Liver (tissue), 3 donors: ENCODE results near the gene EIF4G1.
A peak's percentile ranks its signal among the peaks of the same experiment; 100 is the strongest.

Source experiments
- NR2F2 ChIP-seq: IDR thresholded peaks from 2 replicates; pipeline ENCODE4 v1.6.1; 2016; ENCODE audit warnings: antibody characterized with exemption
- SP1 ChIP-seq: IDR thresholded peaks from 2 replicates; pipeline ENCODE4 v1.6.1; 2018; ENCODE audit warnings: antibody characterized with exemption, mild to moderate bottlenecking
- TF ChIP-seq, protein P1 (sequence below): fragments of 150-350 bp; IDR thresholded peaks from 2 replicates; pipeline ENCODE4 v1.5.1; 2017; ENCODE audit warnings: improper control_type of control experiment, low read depth, low read length; ENCODE audit not compliant: missing input control
- TF ChIP-seq, protein P2 (sequence below): IDR thresholded peaks from 2 replicates; pipeline ENCODE4 v1.6.1; 2016; ENCODE audit warnings: antibody characterized with exemption
- TF ChIP-seq, protein P3 (sequence below): IDR thresholded peaks from 2 replicates; pipeline ENCODE4 v1.6.1; 2016; ENCODE audit warnings: antibody characterized with exemption
- donor health status: healthy.
- donor health status: healthy.

DNA sequence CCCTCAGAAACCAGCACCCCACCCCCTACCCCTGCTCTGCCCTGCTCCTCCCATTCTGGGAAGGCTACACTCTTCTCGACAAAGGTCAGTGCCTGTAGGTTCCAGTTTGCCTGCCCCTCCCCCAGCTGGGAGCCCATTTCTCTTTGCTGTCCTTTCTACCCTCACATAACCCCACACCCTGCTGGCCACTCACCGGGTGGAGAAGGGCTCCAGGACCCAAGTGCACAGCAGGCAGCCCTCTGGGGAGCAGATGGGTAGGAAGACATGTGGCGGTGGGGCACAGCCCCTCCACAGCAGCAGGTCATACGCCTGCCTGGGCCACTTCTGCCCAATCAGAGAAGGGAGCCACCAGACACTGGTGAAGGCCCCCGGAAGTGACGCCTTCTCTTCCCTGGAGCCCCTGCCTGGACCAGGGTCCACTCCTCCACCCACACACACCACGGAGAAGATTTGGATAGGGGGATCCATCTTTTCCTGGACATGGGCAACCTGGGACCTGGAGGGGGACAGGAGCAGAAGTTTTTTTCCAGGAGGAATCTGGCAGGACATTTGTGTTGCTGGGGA, 63.6 kb downstream of the EIF4G1 start, which contains the start of gene THPO:
- TF ChIP-seq, protein P1, sequence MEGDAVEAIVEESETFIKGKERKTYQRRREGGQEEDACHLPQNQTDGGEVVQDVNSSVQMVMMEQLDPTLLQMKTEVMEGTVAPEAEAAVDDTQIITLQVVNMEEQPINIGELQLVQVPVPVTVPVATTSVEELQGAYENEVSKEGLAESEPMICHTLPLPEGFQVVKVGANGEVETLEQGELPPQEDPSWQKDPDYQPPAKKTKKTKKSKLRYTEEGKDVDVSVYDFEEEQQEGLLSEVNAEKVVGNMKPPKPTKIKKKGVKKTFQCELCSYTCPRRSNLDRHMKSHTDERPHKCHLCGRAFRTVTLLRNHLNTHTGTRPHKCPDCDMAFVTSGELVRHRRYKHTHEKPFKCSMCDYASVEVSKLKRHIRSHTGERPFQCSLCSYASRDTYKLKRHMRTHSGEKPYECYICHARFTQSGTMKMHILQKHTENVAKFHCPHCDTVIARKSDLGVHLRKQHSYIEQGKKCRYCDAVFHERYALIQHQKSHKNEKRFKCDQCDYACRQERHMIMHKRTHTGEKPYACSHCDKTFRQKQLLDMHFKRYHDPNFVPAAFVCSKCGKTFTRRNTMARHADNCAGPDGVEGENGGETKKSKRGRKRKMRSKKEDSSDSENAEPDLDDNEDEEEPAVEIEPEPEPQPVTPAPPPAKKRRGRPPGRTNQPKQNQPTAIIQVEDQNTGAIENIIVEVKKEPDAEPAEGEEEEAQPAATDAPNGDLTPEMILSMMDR: no peak
- TF ChIP-seq NR2F2 (peak; percentile 80), SP1 (peak; percentile 94)
- TF ChIP-seq, protein P2, sequence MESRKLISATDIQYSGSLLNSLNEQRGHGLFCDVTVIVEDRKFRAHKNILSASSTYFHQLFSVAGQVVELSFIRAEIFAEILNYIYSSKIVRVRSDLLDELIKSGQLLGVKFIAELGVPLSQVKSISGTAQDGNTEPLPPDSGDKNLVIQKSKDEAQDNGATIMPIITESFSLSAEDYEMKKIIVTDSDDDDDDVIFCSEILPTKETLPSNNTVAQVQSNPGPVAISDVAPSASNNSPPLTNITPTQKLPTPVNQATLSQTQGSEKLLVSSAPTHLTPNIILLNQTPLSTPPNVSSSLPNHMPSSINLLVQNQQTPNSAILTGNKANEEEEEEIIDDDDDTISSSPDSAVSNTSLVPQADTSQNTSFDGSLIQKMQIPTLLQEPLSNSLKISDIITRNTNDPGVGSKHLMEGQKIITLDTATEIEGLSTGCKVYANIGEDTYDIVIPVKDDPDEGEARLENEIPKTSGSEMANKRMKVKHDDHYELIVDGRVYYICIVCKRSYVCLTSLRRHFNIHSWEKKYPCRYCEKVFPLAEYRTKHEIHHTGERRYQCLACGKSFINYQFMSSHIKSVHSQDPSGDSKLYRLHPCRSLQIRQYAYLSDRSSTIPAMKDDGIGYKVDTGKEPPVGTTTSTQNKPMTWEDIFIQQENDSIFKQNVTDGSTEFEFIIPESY: no peak
- TF ChIP-seq, protein P3, sequence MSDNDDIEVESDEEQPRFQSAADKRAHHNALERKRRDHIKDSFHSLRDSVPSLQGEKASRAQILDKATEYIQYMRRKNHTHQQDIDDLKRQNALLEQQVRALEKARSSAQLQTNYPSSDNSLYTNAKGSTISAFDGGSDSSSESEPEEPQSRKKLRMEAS: peak; percentile 91
